ENCODE measurements around the gene IGSF22.

DNA sequence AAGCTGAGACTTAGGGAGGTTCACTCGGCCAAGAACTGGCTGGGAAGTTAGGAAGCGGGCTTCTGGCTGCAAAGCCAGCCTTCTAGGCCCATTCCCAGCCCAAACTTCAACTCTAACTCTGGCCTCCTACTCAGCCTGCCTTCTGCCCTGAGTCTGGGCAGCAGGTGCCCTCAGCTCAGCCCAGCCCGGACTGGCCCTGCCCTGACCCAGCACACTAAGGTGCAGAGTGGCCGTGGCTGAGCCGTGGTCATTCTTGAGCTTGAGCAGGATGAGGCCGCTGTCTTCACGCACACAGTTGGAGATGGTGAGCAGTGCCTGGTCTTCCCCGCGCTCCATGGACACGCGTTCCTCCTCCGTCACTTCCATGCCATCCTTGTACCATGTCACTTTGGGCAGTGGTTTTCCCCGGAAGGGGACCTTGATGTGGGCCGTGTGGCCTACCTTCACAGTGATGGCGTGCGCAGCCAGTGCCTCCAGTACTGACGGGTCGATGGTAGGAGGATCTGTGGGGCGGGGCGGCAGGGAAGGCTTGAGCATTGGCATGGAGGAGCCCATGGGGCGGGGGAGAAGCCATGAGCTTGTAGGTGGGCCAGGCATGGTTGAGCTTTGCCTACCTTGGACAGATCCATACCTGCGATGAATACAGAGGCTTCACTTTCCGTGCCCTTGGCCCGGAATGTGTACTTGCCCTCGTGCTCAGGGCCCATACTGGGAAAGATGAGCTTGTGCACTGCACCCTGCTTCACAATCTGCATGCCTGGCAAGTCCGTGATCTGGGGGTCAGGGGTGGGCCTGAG is 12.1 kb downstream of the IGSF22 start:
- no peak for TF ChIP-seq POLR2AphosphoS5 (IDR thresholded peaks at IDR 0.05; ENCODE audit: low read depth, low read length)
- no peak for TF ChIP-seq POLR2A (IDR thresholded peaks at IDR 0.05; ENCODE audit: low read depth, low read length)
- no peak for TF ChIP-seq POU2F2 (IDR thresholded peaks at IDR 0.05; ENCODE audit: low read depth, low read length)
- TF ChIP-seq TAF1 (IDR thresholded peaks at IDR 0.05; ENCODE audit: low read depth, low read length): no peak
- TF ChIP-seq PAX5 (IDR thresholded peaks at IDR 0.05; ENCODE audit: insufficient read depth, low read length, severe bottlenecking): no peak
